Skeletal muscle satellite cell (primary cell): Measurements from ENCODE around the gene KCNQ1.

Experiments used
- H3K27me3 ChIP-seq: 2 replicates; pipeline ENCODE4 v1.7.0; 2013; ENCODE audit warnings: low read length; ENCODE audit not compliant: control insufficient read depth, insufficient read depth
- H3K36me3 ChIP-seq: 2 replicates; pipeline ENCODE4 v1.7.0; 2013; ENCODE audit warnings: mild to moderate bottlenecking, control low read depth, low read length; ENCODE audit not compliant: insufficient read depth
- H3K4me1 ChIP-seq: 2 replicates; pipeline ENCODE4 v1.7.0; 2013; ENCODE audit warnings: low read length; ENCODE audit not compliant: control insufficient read depth, insufficient read depth
- H3K4me2 ChIP-seq: 2 replicates; pipeline ENCODE4 v1.7.0; 2013; ENCODE audit warnings: mild to moderate bottlenecking, low read length
- H3K4me3 ChIP-seq: 2 replicates; pipeline ENCODE4 v1.7.0; 2013; ENCODE audit warnings: low read length
- H3K9ac ChIP-seq: 2 replicates; pipeline ENCODE4 v1.7.0; 2013; ENCODE audit warnings: mild to moderate bottlenecking, low read depth, low read length, moderate library complexity
- H3K9me3 ChIP-seq: replicated peaks from 2 replicates; pipeline ENCODE4 v1.7.0; 2013; ENCODE audit warnings: mild to moderate bottlenecking, control low read depth, low read length

Gene KCNQ1

GRCh38 chr11:2431395-2431794, 13.4 kb upstream of the KCNQ1 start:
- Histone ChIP-seq H3K4me3 (no peak overlapping the region), H3K4me1 (no peaks in the 10 kb centered on the region), H3K27me3 (peaks cover 7% of the 10 kb centered on the region), H3K4me2 (no peak overlapping the region), H3K36me3 (no peaks in the 10 kb centered on the region), H3K9ac (no peak overlapping the region), H3K9me3 (no peaks in the 10 kb centered on the region)

- no peak overlapping the region for H3K9ac ChIP-seq
- no peak overlapping the region for H3K4me3 ChIP-seq
- no peak overlapping the region for H3K4me2 ChIP-seq
- H3K4me1 ChIP-seq, result no peaks in the 10 kb centered on the region
- H3K27me3 ChIP-seq, result peaks cover 13% of the 10 kb centered on the region
- no peaks in the 10 kb centered on the region for H3K36me3 ChIP-seq
- H3K9me3 ChIP-seq, result no peaks in the 10 kb centered on the region
Measured at GRCh38 chr11:2432171-2432621, 12.6 kb upstream of the KCNQ1 start.

GRCh38 chr11:2432628-2433071, 12.2 kb upstream of the KCNQ1 start:
- no peaks in the 10 kb centered on the region for H3K4me1 ChIP-seq
- no peak overlapping the region for H3K4me3 ChIP-seq
- no peaks in the 10 kb centered on the region for H3K36me3 ChIP-seq
- H3K4me2 ChIP-seq, result no peak overlapping the region
- H3K9ac ChIP-seq, result no peak overlapping the region
- H3K9me3 ChIP-seq, result no peaks in the 10 kb centered on the region
- H3K27me3 ChIP-seq, result peaks cover 17% of the 10 kb centered on the region

- Histone ChIP-seq H3K9me3 (no peaks in the 10 kb centered on the region), H3K4me2 (no peak overlapping the region), H3K27me3 (peaks cover 20% of the 10 kb centered on the region), H3K4me3 (no peak overlapping the region), H3K9ac (no peak overlapping the region), H3K4me1 (no peaks in the 10 kb centered on the region), H3K36me3 (no peaks in the 10 kb centered on the region)
Measured at GRCh38 chr11:2433106-2433925, 11.5 kb upstream of the KCNQ1 start.

GRCh38 chr11:2434008-2434407, 10.8 kb upstream of the KCNQ1 start:
- Histone ChIP-seq H3K4me2 (no peak overlapping the region), H3K36me3 (no peaks in the 10 kb centered on the region), H3K9me3 (no peaks in the 10 kb centered on the region), H3K4me1 (no peaks in the 10 kb centered on the region), H3K27me3 (peaks cover 24% of the 10 kb centered on the region), H3K9ac (no peak overlapping the region), H3K4me3 (no peak overlapping the region)

GRCh38 chr11:2434506-2435255, 10.1 kb upstream of the KCNQ1 start:
- H3K4me3 ChIP-seq, result no peak overlapping the region
- no peaks in the 10 kb centered on the region for H3K4me1 ChIP-seq
- no peaks in the 10 kb centered on the region for H3K9me3 ChIP-seq
- H3K4me2 ChIP-seq, result no peak overlapping the region
- H3K9ac ChIP-seq, result no peak overlapping the region
- no peaks in the 10 kb centered on the region for H3K36me3 ChIP-seq
- peaks cover 25% of the 10 kb centered on the region for H3K27me3 ChIP-seq

GRCh38 chr11:2435288-2436012, 9.4 kb upstream of the KCNQ1 start:
- Histone ChIP-seq H3K27me3 (peaks cover 32% of the 10 kb centered on the region), H3K4me1 (no peaks in the 10 kb centered on the region)

GRCh38 chr11:2436013-2436520, 8.7 kb upstream of the KCNQ1 start:
- Histone ChIP-seq H3K36me3 (no peaks in the 10 kb centered on the region), H3K27me3 (peaks cover 32% of the 10 kb centered on the region), H3K4me2 (no peak overlapping the region), H3K9me3 (no peaks in the 10 kb centered on the region), H3K4me1 (no peaks in the 10 kb centered on the region), H3K9ac (no peak overlapping the region), H3K4me3 (no peak overlapping the region)

More at GRCh38 chr11:2435288-2436012, 9.4 kb upstream of the KCNQ1 start:
- H3K4me2 ChIP-seq, result no peak overlapping the region
- H3K9ac ChIP-seq, result no peak overlapping the region
- H3K9me3 ChIP-seq, result no peaks in the 10 kb centered on the region
- H3K4me3 ChIP-seq, result no peak overlapping the region
- H3K36me3 ChIP-seq, result no peaks in the 10 kb centered on the region

- H3K9ac ChIP-seq, result no peak overlapping the region
- H3K9me3 ChIP-seq, result no peaks in the 10 kb centered on the region
- no peaks in the 10 kb centered on the region for H3K4me1 ChIP-seq
- peaks cover 32% of the 10 kb centered on the region for H3K27me3 ChIP-seq
- no peak overlapping the region for H3K4me3 ChIP-seq
- no peak overlapping the region for H3K4me2 ChIP-seq
- H3K36me3 ChIP-seq, result no peaks in the 10 kb centered on the region
Measured at GRCh38 chr11:2436521-2437031, 8.2 kb upstream of the KCNQ1 start.

- H3K4me1 ChIP-seq, result no peaks in the 10 kb centered on the region
- H3K36me3 ChIP-seq, result no peaks in the 10 kb centered on the region
- no peak overlapping the region for H3K9ac ChIP-seq
- H3K27me3 ChIP-seq, result peaks cover 37% of the 10 kb centered on the region
- H3K9me3 ChIP-seq, result no peaks in the 10 kb centered on the region
- H3K4me3 ChIP-seq, result no peak overlapping the region
- H3K4me2 ChIP-seq, result no peak overlapping the region
Measured at GRCh38 chr11:2437516-2437915, 7.3 kb upstream of the KCNQ1 start.

GRCh38 chr11:2439820-2440219, 5.0 kb upstream of the KCNQ1 start:
- H3K4me2 ChIP-seq, result no peak overlapping the region
- H3K9ac ChIP-seq, result no peak overlapping the region
- no peaks in the 10 kb centered on the region for H3K4me1 ChIP-seq
- no peaks in the 10 kb centered on the region for H3K36me3 ChIP-seq
- H3K4me3 ChIP-seq, result no peak overlapping the region
- no peaks in the 10 kb centered on the region for H3K9me3 ChIP-seq
- peaks cover 48% of the 10 kb centered on the region for H3K27me3 ChIP-seq
